ENCODE results near the gene WDR81. TPM values are rescaled to one million over a fixed set of nuclear protein-coding genes. Genes with fewer than 3 reads are reported as not detected.
A peak's percentile ranks its signal among the peaks of the same experiment; 100 is the strongest.
"Not testable (repeated sequence)": the region's sequence is repeated elsewhere in the genome, so short reads cannot be mapped to it uniquely, and the experiment has no call there.

The WDR81 gene
- total and polyA plus RNA-seq, 7 experiments from 2014 or later: 9.8 to 55.1 (median 36.6) TPM

DNA sequence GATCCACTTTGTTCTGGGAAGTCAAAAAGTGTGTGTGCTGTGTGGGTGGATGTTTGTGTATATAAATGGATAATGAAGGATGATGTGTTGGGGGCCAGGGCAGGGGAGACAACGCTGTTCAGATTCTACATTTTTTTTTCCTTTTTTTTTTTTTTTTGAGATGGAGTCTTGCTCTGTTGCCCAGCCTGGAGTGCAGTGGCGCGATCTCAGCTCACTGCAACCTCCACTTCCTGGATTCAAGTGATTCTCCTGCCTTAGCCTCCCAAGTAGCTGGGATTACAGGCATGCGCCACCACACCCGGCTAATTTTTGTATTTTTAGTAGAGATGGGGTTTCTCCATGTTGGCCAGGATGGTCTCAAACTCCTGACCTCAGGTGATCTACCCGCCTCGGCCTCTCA, 40.2 kb downstream of the WDR81 start:
- H3K27me3 ChIP-seq (ENCODE audit: control insufficient read depth in 2 of 2, insufficient read depth in 2 of 2, low read length in 2 of 2); H3K9me3 ChIP-seq (ENCODE audit: control insufficient read depth in 2 of 3, low read length in 3 of 3); H3K36me3 ChIP-seq (ENCODE audit: control insufficient read depth in 2 of 3, insufficient read depth in 3 of 3, low read length in 3 of 3); H3K36me3 Mint-ChIP-seq; H3K4me3 ChIP-seq (ENCODE audit: low read length); H3K27me3 Mint-ChIP-seq; H3K9me3 Mint-ChIP-seq; ATAC-seq; DNase-seq: not testable (repeated sequence)
- peak overlapping the region; percentile 64 to 92 (median 84) for H3K27ac Mint-ChIP-seq
- ChIA-PET CTCF (interaction anchor here (1.0 to 1.2 kb wide), 2 partner anchors 19 to 44 kb away, joined by 3 to 4 read pairs; no protein-coding TSS in a partner anchor), POLR2A (interaction anchor here (1.1 to 2.1 kb wide), 5 partner anchors 11 to 48 kb away, joined by 3 to 6 read pairs (median 4); no protein-coding TSS in a partner anchor)
- Histone ChIP-seq H3K27ac (ENCODE audit: low read depth, low read length) (peak overlapping the region; percentile 33), H3K4me1 (ENCODE audit: control insufficient read depth in 2 of 2, insufficient read depth in 2 of 2, low read length in 2 of 2) (peaks cover 19 to 37% of the 10 kb centered on the region in 2 donors)
- intact Hi-C loops (cut with micrococcal nuclease): loop anchor here (1.0 to 5.0 kb wide), 3 partner anchors 40 to 48 kb away; partner anchors contain the start of gene WDR81 (in 2 of the 2)
- H3K4me1 Mint-ChIP-seq: peaks cover 24 to 64% (median 39%) of the 10 kb centered on the region in 7 donors
- peak overlapping the region in 9 of 10 donors; percentile 50 to 85 (median 71) for H3K4me3 Mint-ChIP-seq

DNA sequence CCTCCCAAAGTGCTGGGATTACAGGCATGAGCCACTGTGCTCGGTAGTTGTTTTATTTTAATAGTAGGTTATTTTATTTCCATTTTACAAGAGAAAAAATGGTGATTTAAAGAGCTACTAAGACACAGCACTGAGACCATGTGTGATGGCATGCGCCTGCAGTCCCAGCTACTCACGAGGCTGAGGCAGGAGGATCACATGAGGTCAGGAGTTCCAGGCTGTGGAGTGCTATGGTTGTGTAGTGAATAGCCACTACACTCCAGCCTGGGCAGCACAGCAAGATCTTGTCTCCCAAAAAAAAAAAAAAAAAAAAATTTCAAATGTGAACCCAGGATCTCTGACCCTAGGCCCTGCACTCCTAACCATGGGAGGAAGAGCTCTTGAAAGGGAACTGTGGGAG, 41.1 kb downstream of the WDR81 start:
- intact Hi-C loops (cut with micrococcal nuclease): no loop called here
- no peak overlapping the region for H3K27ac ChIP-seq (ENCODE audit: low read depth, low read length)
- Mint-ChIP-seq H3K27me3 (peaks cover 0 to 4% (median 0%) of the 10 kb centered on the region in 5 donors), H3K4me1 (peaks cover 28 to 65% (median 44%) of the 10 kb centered on the region in 7 donors), H3K4me3 (peak overlapping the region in 1 of 10 donors; percentile 40), H3K27ac (peak overlapping the region in 5 of 9 donors; percentile 8 to 72 (median 34)), H3K9me3 (peaks cover 0 to 2% (median 0%) of the 10 kb centered on the region in 11 donors), H3K36me3 (peaks cover 0 to 5% (median 0%) of the 10 kb centered on the region in 5 donors)
- H3K4me1 ChIP-seq (ENCODE audit: control insufficient read depth in 2 of 2, insufficient read depth in 2 of 2, low read length in 2 of 2): peaks cover 19 to 38% of the 10 kb centered on the region in 2 donors
- no peak overlapping the region for H3K4me3 ChIP-seq (ENCODE audit: low read length)
- no peaks in the 10 kb centered on the region for H3K9me3 ChIP-seq (ENCODE audit: control insufficient read depth in 2 of 3, low read length in 3 of 3)
- H3K27me3 ChIP-seq (ENCODE audit: control insufficient read depth in 2 of 2, insufficient read depth in 2 of 2, low read length in 2 of 2): no peaks in the 10 kb centered on the region
- no peak for ATAC-seq
- ChIA-PET POLR2A (interaction anchor here (0.5 to 1.5 kb wide), 5 partner anchors 12 to 386 kb away, joined by 3 to 4 read pairs (median 4); no protein-coding TSS in a partner anchor), CTCF (interaction anchor here (1.2 to 2.5 kb wide), 2 partner anchors 44 to 100 kb away, joined by 3 to 9 read pairs; no protein-coding TSS in a partner anchor)
- H3K36me3 ChIP-seq (ENCODE audit: control insufficient read depth in 2 of 3, insufficient read depth in 3 of 3, low read length in 3 of 3): no peaks in the 10 kb centered on the region
- no peak for DNase-seq

DNA sequence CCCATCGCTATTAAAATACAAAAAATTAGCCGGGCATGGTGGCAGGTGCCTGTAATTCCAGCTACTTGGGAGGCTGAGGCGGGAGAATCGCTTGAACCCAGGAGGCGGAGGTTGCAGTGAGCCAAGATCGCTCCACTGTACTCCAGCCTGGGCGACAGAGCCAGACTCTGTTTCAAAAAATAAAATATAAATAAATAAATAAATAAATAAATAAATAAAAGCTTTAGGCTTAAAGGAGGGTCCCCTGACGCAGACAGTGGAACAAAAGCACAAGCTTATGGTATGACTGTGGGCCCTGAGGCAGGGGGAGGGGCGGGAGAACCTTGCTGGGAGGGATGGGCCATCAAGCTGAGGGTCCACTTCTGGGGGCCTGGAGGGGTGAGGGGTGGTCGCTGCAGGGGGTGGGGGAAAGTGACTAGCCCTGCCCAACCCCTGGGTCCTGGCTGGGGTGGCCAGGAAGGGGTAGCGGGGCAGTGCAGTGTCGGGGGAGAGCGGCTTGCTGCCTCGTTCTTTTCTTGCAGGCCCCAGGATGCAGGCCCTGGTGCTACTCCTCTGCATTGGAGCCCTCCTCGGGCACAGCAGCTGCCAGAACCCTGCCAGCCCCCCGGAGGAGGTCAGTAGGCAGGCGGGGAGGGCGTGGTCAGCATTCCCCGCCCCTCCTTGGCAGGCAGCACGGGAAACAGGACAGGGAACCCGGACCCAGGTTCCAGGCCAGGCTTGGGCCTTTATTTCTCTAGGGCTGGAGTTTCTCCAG, 42.1 kb downstream of the WDR81 start:
- DNase-seq (no peak), ATAC-seq (no peak)
- ChIA-PET POLR2A (interaction anchor here (0.5 to 1.5 kb wide), 4 partner anchors 12 to 387 kb away, joined by 3 to 4 read pairs (median 4); no protein-coding TSS in a partner anchor), CTCF (interaction anchor here (1.2 to 2.5 kb wide), 3 partner anchors 17 to 99 kb away, joined by 3 to 9 read pairs (median 3); no protein-coding TSS in a partner anchor)
- Histone ChIP-seq H3K9me3 (ENCODE audit: control insufficient read depth in 2 of 3, low read length in 3 of 3) (no peaks in the 10 kb centered on the region), H3K36me3 (ENCODE audit: control insufficient read depth in 2 of 3, insufficient read depth in 3 of 3, low read length in 3 of 3) (no peaks in the 10 kb centered on the region), H3K4me3 (ENCODE audit: low read length) (no peak overlapping the region), H3K27ac (ENCODE audit: low read depth, low read length) (no peak overlapping the region), H3K4me1 (ENCODE audit: control insufficient read depth in 2 of 2, insufficient read depth in 2 of 2, low read length in 2 of 2) (peaks cover 19 to 38% of the 10 kb centered on the region in 2 donors), H3K27me3 (ENCODE audit: control insufficient read depth in 2 of 2, insufficient read depth in 2 of 2, low read length in 2 of 2) (no peaks in the 10 kb centered on the region)
- intact Hi-C loops (cut with micrococcal nuclease): no loop called here
- peaks cover 0 to 5% (median 0%) of the 10 kb centered on the region in 5 donors for H3K36me3 Mint-ChIP-seq
- H3K27me3 Mint-ChIP-seq: peaks cover 0 to 4% (median 0%) of the 10 kb centered on the region in 5 donors
- no peak overlapping the region for H3K4me3 Mint-ChIP-seq
- H3K4me1 Mint-ChIP-seq: peaks cover 27 to 62% (median 41%) of the 10 kb centered on the region in 7 donors
- peaks cover 0 to 2% (median 0%) of the 10 kb centered on the region in 11 donors for H3K9me3 Mint-ChIP-seq
- peak overlapping the region in 4 of 9 donors; percentile 21 to 72 (median 59) for H3K27ac Mint-ChIP-seq

DNA sequence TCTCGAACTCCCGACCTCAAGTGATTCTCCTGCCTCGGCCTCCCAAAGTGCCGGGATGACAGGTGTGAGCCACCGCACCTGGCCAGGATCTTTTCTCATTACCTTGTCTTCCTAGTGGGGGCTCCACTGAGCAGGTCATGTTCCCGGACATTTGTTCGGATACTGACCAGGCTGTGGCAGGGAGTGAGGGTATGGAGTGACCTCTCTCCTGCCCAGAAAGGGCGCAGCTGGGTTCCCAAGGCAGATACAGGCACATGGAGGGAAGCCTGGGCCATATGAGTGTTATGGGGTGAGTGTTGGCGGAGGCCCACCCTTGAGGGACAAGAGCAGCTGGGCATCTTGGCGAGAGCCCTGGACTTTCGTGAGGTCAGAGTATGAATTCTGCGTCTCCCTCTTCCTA, 42.9 kb downstream of the WDR81 start:
- ATAC-seq (no peak), DNase-seq (no peak)
- Mint-ChIP-seq H3K36me3 (peaks cover 0 to 5% (median 0%) of the 10 kb centered on the region in 5 donors), H3K4me1 (peaks cover 23 to 54% (median 35%) of the 10 kb centered on the region in 7 donors), H3K4me3 (peak overlapping the region in 3 of 10 donors; percentile 6 to 48 (median 16)), H3K27me3 (peaks cover 0 to 4% (median 0%) of the 10 kb centered on the region in 5 donors), H3K27ac (peak overlapping the region in 6 of 9 donors; percentile 36 to 82 (median 64)), H3K9me3 (peaks cover 0 to 2% (median 0%) of the 10 kb centered on the region in 11 donors)
- ChIA-PET CTCF (interaction anchor here (1.2 to 2.5 kb wide), 2 partner anchors 16 to 46 kb away, joined by 3 to 9 read pairs; no protein-coding TSS in a partner anchor), POLR2A (no interaction called here)
- intact Hi-C loops (cut with micrococcal nuclease): no loop called here
- Histone ChIP-seq H3K4me3 (ENCODE audit: low read length) (no peak overlapping the region), H3K4me1 (ENCODE audit: control insufficient read depth in 2 of 2, insufficient read depth in 2 of 2, low read length in 2 of 2) (peaks cover 19 to 31% of the 10 kb centered on the region in 2 donors), H3K27me3 (ENCODE audit: control insufficient read depth in 2 of 2, insufficient read depth in 2 of 2, low read length in 2 of 2) (no peaks in the 10 kb centered on the region), H3K36me3 (ENCODE audit: control insufficient read depth in 2 of 3, insufficient read depth in 3 of 3, low read length in 3 of 3) (no peaks in the 10 kb centered on the region), H3K27ac (ENCODE audit: low read depth, low read length) (no peak overlapping the region), H3K9me3 (ENCODE audit: control insufficient read depth in 2 of 3, low read length in 3 of 3) (no peaks in the 10 kb centered on the region)

DNA sequence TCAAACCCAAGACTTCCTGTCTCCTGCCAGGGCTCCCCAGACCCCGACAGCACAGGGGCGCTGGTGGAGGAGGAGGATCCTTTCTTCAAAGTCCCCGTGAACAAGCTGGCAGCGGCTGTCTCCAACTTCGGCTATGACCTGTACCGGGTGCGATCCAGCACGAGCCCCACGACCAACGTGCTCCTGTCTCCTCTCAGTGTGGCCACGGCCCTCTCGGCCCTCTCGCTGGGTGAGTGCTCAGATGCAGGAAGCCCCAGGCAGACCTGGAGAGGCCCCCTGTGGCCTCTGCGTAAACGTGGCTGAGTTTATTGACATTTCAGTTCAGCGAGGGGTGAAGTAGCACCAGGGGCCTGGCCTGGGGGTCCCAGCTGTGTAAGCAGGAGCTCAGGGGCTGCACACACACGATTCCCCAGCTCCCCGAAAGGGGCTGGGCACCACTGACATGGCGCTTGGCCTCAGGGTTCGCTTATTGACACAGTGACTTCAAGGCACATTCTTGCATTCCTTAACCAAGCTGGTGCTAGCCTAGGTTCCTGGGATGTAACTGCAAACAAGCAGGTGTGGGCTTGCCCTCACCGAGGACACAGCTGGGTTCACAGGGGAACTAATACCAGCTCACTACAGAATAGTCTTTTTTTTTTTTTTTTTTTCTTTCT, 45.4 kb downstream of the WDR81 start:
- DNase-seq (peak in 4 of 9 donors; percentile 7 to 21 (median 12)), ATAC-seq (peak; percentile 10)
- peak overlapping the region in 7 of 9 donors; percentile 52 to 92 (median 85) for H3K27ac Mint-ChIP-seq
- Histone ChIP-seq H3K36me3 (ENCODE audit: control insufficient read depth in 2 of 3, insufficient read depth in 3 of 3, low read length in 3 of 3) (no peaks in the 10 kb centered on the region), H3K4me3 (ENCODE audit: low read length) (no peak overlapping the region), H3K4me1 (ENCODE audit: control insufficient read depth in 2 of 2, insufficient read depth in 2 of 2, low read length in 2 of 2) (peaks cover 0 to 7% of the 10 kb centered on the region in 2 donors), H3K9me3 (ENCODE audit: control insufficient read depth in 2 of 3, low read length in 3 of 3) (no peaks in the 10 kb centered on the region), H3K27ac (ENCODE audit: low read depth, low read length) (no peak overlapping the region), H3K27me3 (ENCODE audit: control insufficient read depth in 2 of 2, insufficient read depth in 2 of 2, low read length in 2 of 2) (no peaks in the 10 kb centered on the region)
- H3K4me3 Mint-ChIP-seq: peak overlapping the region in 9 of 10 donors; percentile 42 to 75 (median 67)
- H3K36me3 Mint-ChIP-seq: peaks cover 0 to 2% (median 0%) of the 10 kb centered on the region in 5 donors
- ChIA-PET CTCF (interaction anchor here (0.8 to 1.1 kb wide), 2 partner anchors 8 to 49 kb away, joined by 3 to 5 read pairs; partner anchors contain the start of gene SERPINF1), POLR2A (interaction anchor here (1.6 kb wide), 1 partner anchor 60 kb away, joined by 3 read pairs; the partner anchor contains the start of genes RPA1 and SMYD4)
- H3K27me3 Mint-ChIP-seq: peaks cover 0 to 4% (median 0%) of the 10 kb centered on the region in 5 donors
- H3K4me1 Mint-ChIP-seq: peaks cover 7 to 29% (median 17%) of the 10 kb centered on the region in 7 donors
- intact Hi-C loops (cut with micrococcal nuclease): no loop called here
- H3K9me3 Mint-ChIP-seq: no peaks in the 10 kb centered on the region

Measured in naive thymus-derived CD4-positive, alpha-beta T cell (primary cell).